HG03159 (cell line): Measurements from ENCODE around the gene KDM3B.
A peak's percentile ranks its signal among the peaks of the same experiment; 100 is the strongest.
"Not testable (repeated sequence)": the region's sequence is repeated elsewhere in the genome, so short reads cannot be mapped to it uniquely, and the experiment has no call there.

Experiments used
- ATAC-seq: cut with Tn5 transposase; IDR thresholded peaks from one replicate; pipeline ENCODE4 v1.9.1; 2021; ENCODE audit warnings: mild to moderate bottlenecking, moderate library complexity; ENCODE audit not compliant: unreplicated experiment

KDM3B gene

GRCh38 chr5:138352071-138352721 lies at the start of gene KDM3B:
TSS of gene KDM3B (plus strand) at chr5:138352685. CDS start at chr5:138352796, 111 bp downstream.
- ATAC-seq = peak; percentile 65

GRCh38 chr5:138303372-138303771 lies 49.1 kb upstream of the KDM3B start:
- ATAC-seq = no peak

GRCh38 chr5:138305797-138306196 lies 46.7 kb upstream of the KDM3B start:
- no peak for ATAC-seq

DNA sequence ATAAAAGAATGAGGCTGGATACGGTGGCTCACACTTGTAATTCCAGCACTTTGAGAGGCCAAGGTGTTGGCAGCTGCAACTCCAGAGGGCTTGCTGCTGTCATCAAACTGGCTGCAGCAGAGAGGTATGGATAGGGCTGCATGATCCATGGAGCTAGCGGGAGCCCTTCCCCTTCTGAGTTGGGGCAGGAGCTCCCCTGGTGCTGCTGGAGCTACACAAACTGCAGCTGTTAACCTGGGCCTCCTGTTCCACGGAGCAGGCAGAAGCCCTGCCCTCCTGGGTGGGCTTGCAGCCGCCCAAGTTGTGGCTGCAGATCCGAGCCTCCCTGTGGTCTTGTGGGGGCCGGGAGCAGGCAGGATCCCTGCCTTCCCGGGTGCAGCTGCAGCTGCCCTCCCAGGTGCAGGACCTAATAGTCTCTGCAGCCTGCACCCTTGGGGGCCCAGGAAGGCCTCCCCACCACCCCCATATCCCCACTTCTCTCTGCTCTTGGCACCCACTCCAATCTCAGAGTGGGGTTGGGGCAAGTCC lies 36.7 kb upstream of the KDM3B start:
- no peak for ATAC-seq

DNA sequence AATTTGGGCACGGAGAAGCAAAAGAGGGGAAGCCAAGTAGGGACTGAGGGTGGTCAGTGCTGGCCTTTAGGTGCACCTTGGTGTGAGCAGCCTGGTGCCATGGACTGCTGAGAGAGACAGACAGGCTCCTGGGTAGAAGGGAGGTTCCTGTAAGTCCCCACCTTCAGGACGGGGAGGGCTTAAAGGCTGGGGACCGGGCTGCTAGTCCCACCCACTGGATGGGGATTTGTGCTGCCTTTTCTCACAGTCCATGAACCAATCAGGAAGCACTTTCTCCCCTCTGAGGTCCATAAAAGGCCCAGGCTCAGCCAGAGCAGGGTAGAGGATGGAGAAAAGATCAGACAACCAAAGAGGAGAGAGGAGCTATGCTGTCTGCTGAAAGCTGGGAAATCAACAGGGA lies 36.1 kb upstream of the KDM3B start:
- ATAC-seq = no peak

- not testable (repeated sequence) for ATAC-seq
Observed at GRCh38 chr5:138318211-138318610, 34.3 kb upstream of the KDM3B start.

GRCh38 chr5:138330813-138331448 lies 21.6 kb upstream of the KDM3B start:
- no peak for ATAC-seq

DNA sequence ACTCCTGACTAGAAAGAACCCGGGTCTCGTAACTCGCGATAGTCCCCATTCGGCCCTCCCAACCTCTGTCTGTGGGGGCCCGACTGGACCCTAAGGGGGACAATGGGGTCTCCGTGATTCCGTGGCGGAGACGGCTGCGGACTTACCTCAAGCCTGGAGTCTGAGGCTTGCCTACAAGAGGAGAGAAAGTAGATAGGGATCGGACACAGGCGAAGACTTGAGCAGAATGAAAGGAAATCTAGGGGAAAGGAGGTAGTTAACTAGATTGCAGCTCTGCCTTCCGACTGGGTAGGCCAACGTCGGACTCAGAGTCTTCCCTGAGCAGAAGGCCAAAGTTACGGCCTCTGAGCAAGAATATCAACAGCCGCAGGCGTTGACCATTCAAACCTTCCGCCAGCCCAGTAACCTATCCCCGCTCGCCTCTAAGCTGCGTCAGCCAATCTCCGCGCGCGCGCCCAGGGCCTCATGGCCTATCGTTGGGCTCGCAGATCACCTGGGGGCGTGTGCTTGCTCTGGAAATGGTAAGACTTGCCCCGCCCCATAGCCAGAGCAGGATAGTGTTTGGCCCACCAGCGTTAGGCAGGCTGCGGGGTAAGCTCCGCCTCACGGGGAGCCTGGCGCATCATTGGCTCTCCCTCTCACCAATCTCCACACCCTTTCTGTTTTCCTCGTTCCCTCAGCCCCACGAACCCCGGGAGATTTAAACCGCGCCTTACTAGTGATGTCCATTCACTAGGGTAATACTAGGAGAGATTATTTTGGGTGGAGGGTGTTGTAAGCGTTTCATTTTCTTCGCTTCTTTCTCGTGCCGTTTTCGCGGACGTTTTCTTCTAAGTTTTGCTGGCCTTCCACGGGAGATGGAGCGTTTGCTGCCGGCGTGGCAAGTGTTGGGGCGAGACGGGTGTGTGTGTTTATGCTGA lies 20.8 kb upstream of the KDM3B start, which contains the start of gene CDC25C:
TSS of gene CDC25C (minus strand) at position 356 of the 920 bp plus-strand sequence. CDS start 624 bp downstream, outside the sequence.
- ATAC-seq = peak; percentile 99

- no peak for ATAC-seq
Observed at GRCh38 chr5:138334867-138335447, 17.5 kb upstream of the KDM3B start.

DNA sequence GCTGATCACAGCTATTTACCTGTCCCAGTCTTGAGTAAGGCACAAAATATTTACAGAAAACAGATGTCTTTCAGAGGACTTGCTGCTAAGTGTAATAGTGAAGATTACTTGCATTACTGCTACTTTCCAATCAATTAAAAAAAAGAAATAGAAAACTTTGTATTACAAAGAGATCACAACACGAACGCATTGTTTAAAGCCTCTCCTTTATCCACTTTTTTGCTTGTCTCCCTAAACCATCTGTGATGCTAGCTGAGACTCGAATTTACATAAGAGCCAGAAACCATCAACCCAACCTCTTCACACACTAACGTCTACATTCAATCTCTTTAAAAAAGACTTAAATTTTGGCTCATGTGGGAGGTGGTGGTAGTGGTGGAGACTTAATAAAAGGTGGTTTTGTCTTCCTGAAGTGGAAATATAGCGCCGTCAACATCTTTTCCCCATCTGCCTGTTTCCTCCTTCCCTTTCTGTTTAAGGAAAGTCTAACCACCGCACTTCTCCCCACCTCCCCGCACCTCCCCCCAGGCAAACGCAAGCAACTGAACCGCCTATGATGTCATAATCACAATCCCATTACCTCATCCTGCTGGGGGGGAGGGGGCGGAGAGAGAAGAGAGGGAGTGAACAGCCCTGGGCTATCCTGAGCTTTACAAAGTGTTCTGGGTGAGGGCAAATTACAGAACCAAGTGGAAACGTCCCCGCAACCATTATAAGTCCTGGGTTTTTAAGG lies 15.4 kb upstream of the KDM3B start:
- peak; percentile 21 for ATAC-seq

DNA sequence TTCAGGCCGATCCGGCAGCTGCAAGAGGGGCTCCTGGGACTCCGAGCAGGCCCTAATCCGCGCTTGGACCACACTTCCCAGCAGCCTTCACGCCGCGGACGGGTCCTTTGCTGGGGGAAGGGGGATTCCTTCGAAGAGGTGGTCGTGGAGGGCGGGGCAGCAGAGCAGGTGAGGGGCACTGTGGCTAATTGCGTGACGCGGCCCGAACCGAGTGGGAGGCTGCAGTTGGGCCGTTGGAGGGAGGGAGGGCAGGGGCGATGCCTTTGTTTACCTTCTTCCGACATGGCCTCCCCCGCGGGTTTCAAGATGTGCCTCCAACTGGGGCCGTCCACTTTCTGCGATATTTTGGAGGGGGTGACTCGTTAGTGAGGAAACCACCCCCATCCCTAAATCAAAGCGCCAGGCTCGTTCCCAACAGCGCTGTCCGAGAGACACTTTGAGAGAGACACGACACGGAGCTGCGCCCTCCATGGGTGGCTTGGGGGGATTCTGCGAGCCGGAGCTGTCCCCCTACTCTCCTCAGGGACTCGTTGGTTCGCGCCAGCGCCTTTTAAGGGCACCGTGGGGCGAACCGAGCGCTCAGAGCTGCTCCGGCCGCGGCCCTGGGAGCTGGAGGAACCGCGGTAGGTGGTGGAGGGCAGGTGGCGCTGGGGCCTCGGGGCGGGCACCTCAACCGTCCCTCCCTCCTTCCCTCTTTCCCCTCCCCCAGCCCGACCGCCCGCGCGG lies 14.6 kb upstream of the KDM3B start, which contains the start of gene FAM53C:
TSS of gene FAM53C (plus strand) at position 582 of the 726 bp plus-strand sequence. CDS start 3,070 bp downstream, outside the sequence.
- ATAC-seq = peak; percentile 77

DNA sequence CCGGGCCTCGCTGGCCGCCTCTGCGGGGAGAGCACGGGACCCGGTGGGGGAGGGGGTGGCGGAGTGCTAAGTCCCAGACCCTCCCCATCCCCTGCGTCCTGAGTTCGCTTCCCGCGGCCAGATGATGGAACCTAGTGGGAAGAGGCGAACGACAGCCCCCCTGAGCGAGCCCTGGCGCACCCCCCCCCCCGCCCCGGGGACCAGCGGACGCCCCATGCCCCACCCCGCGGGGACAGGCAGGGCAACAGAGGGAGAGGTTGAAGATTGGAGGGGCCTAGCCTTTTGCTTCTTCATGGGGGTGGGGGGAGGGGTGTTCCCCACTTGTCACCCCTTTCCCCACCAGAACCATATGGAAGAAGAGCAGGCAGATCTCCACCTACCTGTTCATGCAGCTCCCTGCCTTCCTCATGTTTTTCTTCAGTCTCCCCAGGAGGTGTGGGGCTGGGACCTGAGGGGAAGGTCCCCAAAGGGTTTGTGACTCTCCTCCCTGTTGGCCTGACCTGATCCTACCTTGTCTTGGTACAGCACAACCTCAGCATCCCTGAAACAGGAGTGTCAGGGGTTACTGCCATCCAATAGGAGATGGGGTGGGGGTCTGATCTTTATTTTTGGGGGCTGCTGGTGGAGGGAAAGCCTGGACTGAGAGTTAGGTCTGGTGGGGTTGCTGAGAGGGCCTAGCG lies 13.9 kb upstream of the KDM3B start:
- no peak for ATAC-seq

- ATAC-seq = no peak
Observed at GRCh38 chr5:138339091-138339456, 13.4 kb upstream of the KDM3B start.

- no peak for ATAC-seq
Observed at GRCh38 chr5:138339464-138339863, 13.0 kb upstream of the KDM3B start.

GRCh38 chr5:138340008-138340407 lies 12.5 kb upstream of the KDM3B start:
- no peak for ATAC-seq

DNA sequence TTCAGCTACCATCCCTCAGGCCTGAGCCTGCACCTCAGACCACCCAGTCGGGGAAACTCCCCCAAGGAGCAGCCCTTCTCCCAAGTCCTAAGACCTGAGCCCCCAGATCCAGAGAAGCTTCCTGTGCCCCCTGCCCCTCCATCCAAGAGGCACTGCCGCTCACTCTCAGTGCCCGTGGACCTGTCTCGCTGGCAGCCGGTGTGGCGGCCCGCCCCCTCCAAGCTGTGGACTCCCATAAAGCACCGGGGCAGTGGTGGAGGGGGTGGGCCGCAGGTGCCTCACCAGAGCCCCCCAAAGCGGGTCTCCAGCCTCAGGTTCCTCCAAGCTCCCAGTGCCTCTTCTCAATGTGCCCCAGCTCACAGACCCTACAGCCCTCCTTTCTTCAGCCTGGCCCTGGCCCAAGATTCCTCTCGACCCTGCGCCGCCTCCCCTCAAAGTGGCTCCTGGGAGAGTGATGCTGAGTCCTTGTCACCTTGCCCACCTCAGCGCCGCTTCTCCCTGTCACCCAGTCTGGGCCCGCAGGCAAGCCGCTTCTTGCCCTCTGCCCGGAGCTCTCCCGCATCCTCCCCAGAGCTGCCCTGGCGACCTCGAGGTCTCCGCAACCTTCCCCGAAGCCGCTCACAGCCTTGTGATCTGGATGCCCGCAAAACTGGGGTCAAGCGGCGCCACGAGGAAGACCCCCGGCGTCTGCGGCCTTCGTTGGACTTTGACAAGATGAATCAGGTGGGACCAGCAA lies 7.4 kb upstream of the KDM3B start:
- no peak for ATAC-seq

DNA sequence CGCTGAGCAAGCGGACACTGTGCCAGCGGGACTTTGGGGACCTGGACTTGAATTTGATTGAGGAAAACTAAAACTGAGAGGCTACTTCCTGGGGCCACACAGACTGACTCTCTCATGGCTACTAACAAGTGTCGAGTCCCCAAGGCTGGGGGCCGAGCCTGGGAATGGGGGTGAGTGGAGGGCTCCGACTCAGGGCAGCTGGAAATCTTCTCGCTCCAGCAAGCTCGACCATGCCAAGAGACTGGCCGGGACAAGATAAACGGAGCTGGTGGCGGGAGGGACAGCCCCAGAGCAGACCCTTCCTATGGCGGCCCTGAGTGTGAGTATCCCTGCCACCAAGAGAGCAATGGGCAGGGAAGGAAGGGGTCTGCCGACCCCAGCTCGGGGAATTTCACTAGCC lies 5.6 kb upstream of the KDM3B start:
- ATAC-seq = no peak

GRCh38 chr5:138349852-138350562 lies 2.5 kb upstream of the KDM3B start:
- no peak for ATAC-seq
